ENCODE measurements around the gene IGFL4. TPM values are rescaled to one million over a fixed set of nuclear protein-coding genes. Genes with fewer than 3 reads are reported as not detected.

Gene IGFL4
- total and polyA plus RNA-seq, 9 of the 15 experiments (the other 6 are each of a cell fraction or from before 2014, with no cell fraction given), result not detected

DNA sequence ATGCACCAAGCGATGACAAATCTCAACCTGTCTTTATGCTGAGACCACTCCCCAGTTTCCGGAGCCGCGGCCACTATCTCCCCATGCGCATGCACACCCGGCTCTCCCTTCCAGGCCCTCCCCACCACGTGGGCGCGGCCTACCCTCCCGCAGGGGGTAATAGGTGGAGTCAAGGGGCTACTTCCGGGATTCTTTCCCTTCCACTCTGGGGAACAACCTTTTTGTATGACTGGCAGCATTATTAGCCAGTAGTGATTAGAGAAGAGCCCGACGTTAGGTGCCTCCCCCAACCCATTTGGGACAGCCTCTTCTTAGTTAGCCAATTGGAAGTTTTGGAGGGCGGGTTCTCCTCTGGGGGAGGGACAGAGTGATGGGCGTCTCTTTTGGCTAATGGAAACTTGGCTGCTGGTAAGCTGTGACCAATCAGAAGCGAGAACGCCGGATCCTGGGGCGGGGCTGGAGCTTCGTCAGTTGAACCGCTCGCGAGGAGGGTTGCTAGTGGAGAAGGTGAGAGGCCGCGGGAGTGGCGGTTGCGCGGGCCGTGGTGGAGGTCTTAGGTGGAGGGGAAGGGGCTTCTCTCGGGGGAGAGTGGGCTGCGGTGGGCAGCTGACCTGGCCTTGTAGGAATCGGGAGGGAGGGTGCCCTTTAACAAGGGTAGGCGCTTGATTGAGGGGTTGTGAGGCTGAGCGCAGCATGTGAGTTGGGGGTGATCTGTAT lies 45.6 kb downstream of the IGFL4 start, which contains the start of gene CCDC61:
CCDC61 (plus strand) TSS at position 470 of the 717 bp plus-strand sequence. CDS start 7,552 bp downstream, outside the sequence.
- ChIA-PET POLR2A (interaction anchor here (0.6 to 1.9 kb wide), 18 partner anchors 8 to 434 kb away, joined by 3 to 8 read pairs (median 3); partner anchors contain the start of gene PGLYRP1), CTCF (ENCODE audit: low intra/inter-chr PET ratio) (no interaction called here)
- no peaks in the 10 kb centered on the region for H3K9me1 ChIP-seq (ENCODE audit: control insufficient read depth, insufficient read depth, low read length)
- peak; percentile 99 for DNase-seq (ENCODE audit: extremely low read depth in 1 of 4, low spot score in 3 of 4)
- H3K4me2 ChIP-seq (ENCODE audit: insufficient read depth, low read length), result peak within 1 kb of the TSS; percentile 97
- intact Hi-C loops (cut with micrococcal nuclease) (no loop called here), in situ Hi-C loops (cut with MboI) (no loop called here)
- H3K36me3 ChIP-seq (ENCODE audit: control insufficient read depth, insufficient read depth, low read length), result peaks cover 7% of the 10 kb centered on the region; the same call in 2 of the 3 replicates
- peak; percentile 98 for ATAC-seq
- H2AFZ ChIP-seq (ENCODE audit: low read depth, low read length), result peak within 1 kb of the TSS; percentile 85
- peak within 1 kb of the TSS; percentile 92 to 93 for H3K9ac ChIP-seq (ENCODE audit: insufficient read depth in 1 of 2, low read depth in 2 of 2, low read length in 2 of 2)
- peaks cover 0 to 3% of the 10 kb centered on the region in 2 experiments; a peak in 1 of 5 replicates for H3K27me3 ChIP-seq (ENCODE audit: control insufficient read depth in 2 of 2, insufficient read depth in 2 of 2, low read length in 2 of 2)
- no peaks in the 10 kb centered on the region for H3K9me3 ChIP-seq (replicated peaks; ENCODE audit: control insufficient read depth, insufficient read depth, low read depth, low read length)
- WGBS (ENCODE audit: insufficient coverage, low coverage, missing lambda C conversion rate), result under 1% methylated on average over 34 of the region's 34 CpGs
- peaks cover 10 to 17% of the 10 kb centered on the region in 2 experiments; a peak in 4 of 5 replicates for H3K4me1 ChIP-seq (replicated peaks in 1 of 2; ENCODE audit: control insufficient read depth in 2 of 2, insufficient read depth in 2 of 2, low read length in 2 of 2)
- FAIRE-seq, result peak; percentile 100
- BruUV-seq (replicated peaks), result no TSS peak
- H3K27ac ChIP-seq (ENCODE audit: extremely low read depth, low read depth, low read length), result peak within 1 kb of the TSS; percentile 76
- H3K79me2 ChIP-seq (ENCODE audit: control insufficient read depth, insufficient read depth, low read length), result peaks cover 10% of the 10 kb centered on the region; the same call in 2 of the 3 replicates
- peaks cover 11% of the 10 kb centered on the region; the same call in 1 of the 2 replicates for H4K20me1 ChIP-seq (replicated peaks; ENCODE audit: control insufficient read depth, insufficient read depth, low read length)
- peak within 1 kb of the TSS; percentile 73 for H3K4me3 ChIP-seq
- TF ChIP-seq GABPB1 (CRISPR knock-in tag; IDR thresholded peaks at IDR 0.05) (peak; percentile 77; the same call in 1 of the 2 replicates), ZNF239 (CRISPR knock-in tag; IDR thresholded peaks at IDR 0.05) (no peak), ZBTB1 (CRISPR knock-in tag; IDR thresholded peaks at IDR 0.05; ENCODE audit: borderline replicate concordance, low read depth) (no peak), RBM15 (IDR thresholded peaks at IDR 0.05; ENCODE audit: insufficient read depth, low read length) (no peak), HLTF (IDR thresholded peaks at IDR 0.05) (no peak), KDM2B (CRISPR knock-in tag; IDR thresholded peaks at IDR 0.05) (no peak), STAT5A (IDR thresholded peaks at IDR 0.05; ENCODE audit: borderline replicate concordance, low read length) (no peak), NR4A1 (CRISPR knock-in tag; IDR thresholded peaks at IDR 0.05) (no peak), NR4A1 (tag; IDR thresholded peaks at IDR 0.05) (no peak), BRF1 (IDR thresholded peaks at IDR 0.05; ENCODE audit: borderline replicate concordance, extremely low read depth, insufficient read length) (no peak), ARID2 (IDR thresholded peaks at IDR 0.05) (no peak)
- TF ChIP-seq, protein P1, sequence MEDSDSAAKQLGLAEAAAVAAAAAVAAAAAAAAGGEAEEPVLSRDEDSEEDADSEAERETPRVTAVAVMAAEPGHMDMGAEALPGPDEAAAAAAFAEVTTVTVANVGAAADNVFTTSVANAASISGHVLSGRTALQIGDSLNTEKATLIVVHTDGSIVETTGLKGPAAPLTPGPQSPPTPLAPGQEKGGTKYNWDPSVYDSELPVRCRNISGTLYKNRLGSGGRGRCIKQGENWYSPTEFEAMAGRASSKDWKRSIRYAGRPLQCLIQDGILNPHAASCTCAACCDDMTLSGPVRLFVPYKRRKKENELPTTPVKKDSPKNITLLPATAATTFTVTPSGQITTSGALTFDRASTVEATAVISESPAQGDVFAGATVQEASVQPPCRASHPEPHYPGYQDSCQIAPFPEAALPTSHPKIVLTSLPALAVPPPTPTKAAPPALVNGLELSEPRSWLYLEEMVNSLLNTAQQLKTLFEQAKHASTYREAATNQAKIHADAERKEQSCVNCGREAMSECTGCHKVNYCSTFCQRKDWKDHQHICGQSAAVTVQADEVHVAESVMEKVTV (CRISPR knock-in tag; IDR thresholded peaks at IDR 0.05), result 0 out of 2 replicates have a peak, but pooled peaks have one; percentile 16
